ENCODE results near the gene ASTN2.

ASTN2 gene

DNA sequence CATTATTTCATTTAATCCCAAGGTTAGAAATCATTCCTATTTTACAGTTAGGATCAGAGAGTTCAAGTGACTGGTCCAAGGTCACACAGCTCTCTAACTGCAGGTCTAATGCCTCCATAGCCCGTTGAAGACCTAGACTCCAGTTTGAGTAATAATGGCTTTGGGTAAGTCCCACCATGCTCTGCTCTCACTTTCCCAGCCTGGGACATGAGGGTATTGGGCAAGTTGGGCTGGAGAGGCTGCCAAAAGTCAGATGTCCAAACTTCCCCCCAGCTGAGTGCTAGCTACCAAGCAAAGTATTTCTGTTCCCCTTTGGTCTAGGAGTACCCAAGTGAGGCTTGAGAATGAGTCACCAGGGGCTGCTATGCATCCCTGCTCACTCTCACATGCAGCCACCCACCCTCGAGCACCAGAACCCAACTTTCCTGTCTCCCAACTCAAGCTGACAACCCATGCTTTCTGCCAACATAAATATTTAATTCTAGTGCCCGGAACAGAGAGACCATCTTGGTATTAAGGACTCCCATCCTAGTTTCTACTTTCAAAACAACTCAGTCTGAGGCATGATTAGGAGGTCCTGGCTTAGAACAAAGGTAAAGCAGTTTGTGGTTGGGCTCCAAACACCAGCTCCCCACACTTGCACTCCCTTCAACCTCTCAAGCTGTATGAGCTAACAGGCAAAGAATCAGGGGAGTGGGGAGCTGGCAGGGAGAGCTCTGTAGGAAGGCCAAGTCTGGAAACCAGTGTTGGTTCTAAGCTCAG lies 964.3 kb downstream of the ASTN2 start:
- Histone ChIP-seq H3K27me3 (replicated peaks) (no peaks in the 10 kb centered on the region), H3K36me3 (replicated peaks) (no peaks in the 10 kb centered on the region), H3K27ac (no peak overlapping the region), H3K4me3 (ENCODE audit: low read depth, low read length) (no peak overlapping the region)
- DNase-seq = peak; percentile 38
- in situ Hi-C loops (cut with HindIII; ENCODE audit: low pct_ligation_motif_present, low sequenced_read_pairs) = no loop called here
- TF ChIP-seq, protein P1, sequence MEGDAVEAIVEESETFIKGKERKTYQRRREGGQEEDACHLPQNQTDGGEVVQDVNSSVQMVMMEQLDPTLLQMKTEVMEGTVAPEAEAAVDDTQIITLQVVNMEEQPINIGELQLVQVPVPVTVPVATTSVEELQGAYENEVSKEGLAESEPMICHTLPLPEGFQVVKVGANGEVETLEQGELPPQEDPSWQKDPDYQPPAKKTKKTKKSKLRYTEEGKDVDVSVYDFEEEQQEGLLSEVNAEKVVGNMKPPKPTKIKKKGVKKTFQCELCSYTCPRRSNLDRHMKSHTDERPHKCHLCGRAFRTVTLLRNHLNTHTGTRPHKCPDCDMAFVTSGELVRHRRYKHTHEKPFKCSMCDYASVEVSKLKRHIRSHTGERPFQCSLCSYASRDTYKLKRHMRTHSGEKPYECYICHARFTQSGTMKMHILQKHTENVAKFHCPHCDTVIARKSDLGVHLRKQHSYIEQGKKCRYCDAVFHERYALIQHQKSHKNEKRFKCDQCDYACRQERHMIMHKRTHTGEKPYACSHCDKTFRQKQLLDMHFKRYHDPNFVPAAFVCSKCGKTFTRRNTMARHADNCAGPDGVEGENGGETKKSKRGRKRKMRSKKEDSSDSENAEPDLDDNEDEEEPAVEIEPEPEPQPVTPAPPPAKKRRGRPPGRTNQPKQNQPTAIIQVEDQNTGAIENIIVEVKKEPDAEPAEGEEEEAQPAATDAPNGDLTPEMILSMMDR (IDR thresholded peaks at IDR 0.05; ENCODE audit: low read depth, low read length, missing control alignments) = no peak

- no peak for DNase-seq
- Histone ChIP-seq H3K4me3 (ENCODE audit: low read depth, low read length) (no peak overlapping the region), H3K27me3 (replicated peaks) (no peaks in the 10 kb centered on the region), H3K27ac (no peak overlapping the region), H3K36me3 (replicated peaks) (no peaks in the 10 kb centered on the region)
- TF ChIP-seq, protein P1 (IDR thresholded peaks at IDR 0.05; ENCODE audit: low read depth, low read length, missing control alignments) = no peak
- in situ Hi-C loops (cut with HindIII; ENCODE audit: low pct_ligation_motif_present, low sequenced_read_pairs) = no loop called here
These were observed 964.9 kb downstream of the ASTN2 start for GRCh38 chr9:116449949-116450348.

- in situ Hi-C loops (cut with HindIII; ENCODE audit: low pct_ligation_motif_present, low sequenced_read_pairs) = no loop called here
- no peak overlapping the region for H3K27ac ChIP-seq
- TF ChIP-seq, protein P1 (IDR thresholded peaks at IDR 0.05; ENCODE audit: low read depth, low read length, missing control alignments) = no peak
- no peaks in the 10 kb centered on the region for H3K36me3 ChIP-seq (replicated peaks)
- no peaks in the 10 kb centered on the region for H3K27me3 ChIP-seq (replicated peaks)
- H3K4me3 ChIP-seq (ENCODE audit: low read depth, low read length) = no peak overlapping the region
- no peak for DNase-seq
These were observed 966.4 kb downstream of the ASTN2 start for GRCh38 chr9:116448431-116448830.

DNA sequence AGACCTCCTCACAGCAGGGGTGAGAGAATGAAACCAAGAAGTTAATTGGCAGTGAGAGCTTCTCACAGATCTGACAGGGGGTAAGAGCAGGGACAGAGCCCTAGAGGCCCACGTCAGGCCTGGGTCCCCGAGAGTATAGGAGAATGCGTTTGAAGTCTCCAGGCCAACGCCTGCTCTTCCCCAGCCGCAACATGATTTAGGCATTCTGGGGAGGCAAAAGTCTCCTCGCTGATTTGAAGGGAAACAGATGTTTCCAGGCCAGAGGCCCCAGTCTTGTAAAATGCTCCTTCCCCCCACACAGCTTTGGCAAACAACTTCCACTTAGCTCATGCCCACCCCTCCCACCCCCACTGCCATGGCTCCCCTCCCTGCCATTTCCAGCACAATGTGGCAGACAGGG lies 966.9 kb downstream of the ASTN2 start:
- TF ChIP-seq, protein P1 (IDR thresholded peaks at IDR 0.05; ENCODE audit: low read depth, low read length, missing control alignments) = no peak
- Histone ChIP-seq H3K36me3 (replicated peaks) (no peaks in the 10 kb centered on the region), H3K27ac (no peak overlapping the region), H3K27me3 (replicated peaks) (no peaks in the 10 kb centered on the region), H3K4me3 (ENCODE audit: low read depth, low read length) (no peak overlapping the region)
- in situ Hi-C loops (cut with HindIII; ENCODE audit: low pct_ligation_motif_present, low sequenced_read_pairs) = no loop called here
- DNase-seq = no peak

DNA sequence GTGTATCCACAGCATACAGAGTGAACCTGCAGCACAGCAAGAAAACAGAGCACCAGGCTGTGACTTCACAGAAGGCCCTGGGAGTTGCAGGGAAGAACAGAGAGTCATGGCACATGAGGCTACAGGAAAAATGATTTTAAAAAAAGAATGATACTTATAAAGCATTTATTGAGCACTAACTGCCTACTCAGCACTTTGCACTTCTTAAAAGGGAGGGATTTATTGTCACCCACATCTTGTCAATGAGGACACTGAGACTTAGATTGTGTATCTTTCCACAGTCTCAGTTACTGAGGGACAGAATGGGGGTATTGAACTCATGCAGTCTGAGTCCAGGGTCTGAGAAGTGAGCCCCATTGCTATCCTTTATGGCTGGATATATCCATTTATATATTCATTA lies 972.3 kb downstream of the ASTN2 start:
- Histone ChIP-seq H3K27ac (no peak overlapping the region), H3K36me3 (replicated peaks) (no peaks in the 10 kb centered on the region), H3K27me3 (replicated peaks) (no peaks in the 10 kb centered on the region), H3K4me3 (ENCODE audit: low read depth, low read length) (no peak overlapping the region)
- in situ Hi-C loops (cut with HindIII; ENCODE audit: low pct_ligation_motif_present, low sequenced_read_pairs) = no loop called here
- TF ChIP-seq, protein P1 (IDR thresholded peaks at IDR 0.05; ENCODE audit: low read depth, low read length, missing control alignments) = no peak
- DNase-seq = no peak

Data from brain microvascular endothelial cell (primary cell).